Suppressor macrophage treated with lipopolysaccharide for 4 hours (primary cell): ENCODE measurements around the gene TMEM225.
"Not testable (repeated sequence)": the region's sequence is repeated elsewhere in the genome, so short reads cannot be mapped to it uniquely, and the experiment has no call there.

Experiments used
- DNase-seq: peaks from one replicate; pipeline ENCODE4 v3.0.0-alpha.2; 2020

TMEM225 gene

GRCh38 chr11:123885570-123885969 is at the start of gene TMEM225:
Gene TMEM225 (minus strand): TSS chr11:123885670. CDS start chr11:123885425, 245 bp downstream.
- DNase-seq: no peak

- no peak for DNase-seq
These were observed 38.6 kb upstream of the TMEM225 start for GRCh38 chr11:123924027-123924426.

- DNase-seq: no peak
These were observed 35.5 kb upstream of the TMEM225 start for GRCh38 chr11:123920943-123921342.

- no peak for DNase-seq
These were observed 20.4 kb upstream of the TMEM225 start for GRCh38 chr11:123905826-123906225.

- DNase-seq: no peak
These were observed 19.5 kb upstream of the TMEM225 start for GRCh38 chr11:123904932-123905331.

GRCh38 chr11:123903932-123904331 is 18.5 kb upstream of the TMEM225 start:
- no peak for DNase-seq

- no peak for DNase-seq
These were observed 16.4 kb upstream of the TMEM225 start, which contains the start of gene OR8D4 for GRCh38 chr11:123901867-123902266. Gene OR8D4 (plus strand): TSS chr11:123902167. CDS start chr11:123906432, 4,265 bp downstream.

- no peak for DNase-seq
These were observed 14.3 kb upstream of the TMEM225 start for GRCh38 chr11:123899792-123900191.

GRCh38 chr11:123892031-123892430 is 6.6 kb upstream of the TMEM225 start:
- no peak for DNase-seq

GRCh38 chr11:123880912-123881311 is 4.6 kb downstream of the TMEM225 start:
- no peak for DNase-seq

GRCh38 chr11:123867795-123868194 is 17.7 kb downstream of the TMEM225 start:
- DNase-seq: not testable (repeated sequence)

- DNase-seq: not testable (repeated sequence)
These were observed 20.2 kb downstream of the TMEM225 start for GRCh38 chr11:123865293-123865692.

- DNase-seq: no peak
These were observed 25.7 kb downstream of the TMEM225 start for GRCh38 chr11:123859731-123860130.

- no peak for DNase-seq
These were observed 29.0 kb downstream of the TMEM225 start for GRCh38 chr11:123856444-123856843.

- no peak for DNase-seq
These were observed 32.4 kb downstream of the TMEM225 start for GRCh38 chr11:123853038-123853437.

GRCh38 chr11:123852321-123852720 is 33.1 kb downstream of the TMEM225 start:
- DNase-seq: no peak

- DNase-seq: no peak
These were observed 34.4 kb downstream of the TMEM225 start for GRCh38 chr11:123851110-123851509.

- peak; percentile 8 for DNase-seq
These were observed 44.3 kb downstream of the TMEM225 start for GRCh38 chr11:123841174-123841573.

- DNase-seq: no peak
These were observed 46.3 kb downstream of the TMEM225 start for GRCh38 chr11:123839131-123839530.

GRCh38 chr11:123838659-123839058 is 46.8 kb downstream of the TMEM225 start:
- DNase-seq: no peak

- DNase-seq: no peak
These were observed 47.3 kb downstream of the TMEM225 start for GRCh38 chr11:123838199-123838598.

- no peak for DNase-seq
These were observed 52.4 kb downstream of the TMEM225 start for GRCh38 chr11:123833095-123833494.
